A549 (cell line): ENCODE results near the gene VWA8.

ENCODE experiments used
- CHD2 ChIP-seq: fragments of 150-350 bp; IDR thresholded peaks from 2 replicates; pipeline ENCODE4 v1.6.1; 2014; ENCODE audit warnings: low read length; ENCODE audit not compliant: partially characterized antibody
- EP300 ChIP-seq, 2 experiments: fragments of >200 bp; sonication (Bioruptor Twin); formaldehyde crosslinking; IDR thresholded peaks; 2 replicates in 1 of 2; 3 replicates in 1 of 2; pipeline ENCODE4 v1.6.1; 2016 to 2017
- ZNF302 ChIP-seq: fragments of 250-450 bp; sonication (Bioruptor Pico); IDR thresholded peaks from 2 replicates; pipeline ENCODE4 v1.9.0; 2021; ENCODE audit warnings: inconsistent platforms, mild to moderate bottlenecking, moderate library complexity
- TF ChIP-seq, protein P1 (sequence below): fragments of >200 bp; sonication (Bioruptor Twin); formaldehyde crosslinking; IDR thresholded peaks from 3 replicates; pipeline ENCODE4 v1.5.1; 2016
- TF ChIP-seq, protein P2 (sequence below): fragments of 200-600 bp; sonication (generic); IDR thresholded peaks from 2 replicates; pipeline ENCODE4 v1.6.1; 2016; ENCODE audit warnings: antibody characterized with exemption, mild to moderate bottlenecking, moderate library complexity

DNA sequence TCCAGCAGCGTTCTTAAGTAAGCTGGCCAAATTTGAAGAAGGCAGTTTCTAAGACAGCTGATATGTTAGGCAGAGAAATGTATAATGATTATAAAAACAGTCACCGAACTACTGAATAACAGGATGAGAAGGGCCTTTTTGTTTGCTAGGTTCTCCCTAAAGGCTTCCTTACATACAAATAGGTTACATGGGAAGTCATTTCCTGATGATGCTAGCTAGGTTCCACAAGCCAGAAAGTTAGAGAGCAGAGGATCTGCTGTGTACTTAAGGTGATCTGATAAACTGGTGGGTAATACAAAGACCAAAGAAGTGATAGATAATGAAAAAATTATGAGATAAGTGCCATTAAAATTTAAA is 139.7 kb downstream of the VWA8 start:
- TF ChIP-seq, protein P1, sequence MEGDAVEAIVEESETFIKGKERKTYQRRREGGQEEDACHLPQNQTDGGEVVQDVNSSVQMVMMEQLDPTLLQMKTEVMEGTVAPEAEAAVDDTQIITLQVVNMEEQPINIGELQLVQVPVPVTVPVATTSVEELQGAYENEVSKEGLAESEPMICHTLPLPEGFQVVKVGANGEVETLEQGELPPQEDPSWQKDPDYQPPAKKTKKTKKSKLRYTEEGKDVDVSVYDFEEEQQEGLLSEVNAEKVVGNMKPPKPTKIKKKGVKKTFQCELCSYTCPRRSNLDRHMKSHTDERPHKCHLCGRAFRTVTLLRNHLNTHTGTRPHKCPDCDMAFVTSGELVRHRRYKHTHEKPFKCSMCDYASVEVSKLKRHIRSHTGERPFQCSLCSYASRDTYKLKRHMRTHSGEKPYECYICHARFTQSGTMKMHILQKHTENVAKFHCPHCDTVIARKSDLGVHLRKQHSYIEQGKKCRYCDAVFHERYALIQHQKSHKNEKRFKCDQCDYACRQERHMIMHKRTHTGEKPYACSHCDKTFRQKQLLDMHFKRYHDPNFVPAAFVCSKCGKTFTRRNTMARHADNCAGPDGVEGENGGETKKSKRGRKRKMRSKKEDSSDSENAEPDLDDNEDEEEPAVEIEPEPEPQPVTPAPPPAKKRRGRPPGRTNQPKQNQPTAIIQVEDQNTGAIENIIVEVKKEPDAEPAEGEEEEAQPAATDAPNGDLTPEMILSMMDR = no peak
- TF ChIP-seq CHD2 = no peak
- no peak for TF ChIP-seq EP300 (IDR thresholded peaks at IDR 0.05)
- TF ChIP-seq, protein P2, sequence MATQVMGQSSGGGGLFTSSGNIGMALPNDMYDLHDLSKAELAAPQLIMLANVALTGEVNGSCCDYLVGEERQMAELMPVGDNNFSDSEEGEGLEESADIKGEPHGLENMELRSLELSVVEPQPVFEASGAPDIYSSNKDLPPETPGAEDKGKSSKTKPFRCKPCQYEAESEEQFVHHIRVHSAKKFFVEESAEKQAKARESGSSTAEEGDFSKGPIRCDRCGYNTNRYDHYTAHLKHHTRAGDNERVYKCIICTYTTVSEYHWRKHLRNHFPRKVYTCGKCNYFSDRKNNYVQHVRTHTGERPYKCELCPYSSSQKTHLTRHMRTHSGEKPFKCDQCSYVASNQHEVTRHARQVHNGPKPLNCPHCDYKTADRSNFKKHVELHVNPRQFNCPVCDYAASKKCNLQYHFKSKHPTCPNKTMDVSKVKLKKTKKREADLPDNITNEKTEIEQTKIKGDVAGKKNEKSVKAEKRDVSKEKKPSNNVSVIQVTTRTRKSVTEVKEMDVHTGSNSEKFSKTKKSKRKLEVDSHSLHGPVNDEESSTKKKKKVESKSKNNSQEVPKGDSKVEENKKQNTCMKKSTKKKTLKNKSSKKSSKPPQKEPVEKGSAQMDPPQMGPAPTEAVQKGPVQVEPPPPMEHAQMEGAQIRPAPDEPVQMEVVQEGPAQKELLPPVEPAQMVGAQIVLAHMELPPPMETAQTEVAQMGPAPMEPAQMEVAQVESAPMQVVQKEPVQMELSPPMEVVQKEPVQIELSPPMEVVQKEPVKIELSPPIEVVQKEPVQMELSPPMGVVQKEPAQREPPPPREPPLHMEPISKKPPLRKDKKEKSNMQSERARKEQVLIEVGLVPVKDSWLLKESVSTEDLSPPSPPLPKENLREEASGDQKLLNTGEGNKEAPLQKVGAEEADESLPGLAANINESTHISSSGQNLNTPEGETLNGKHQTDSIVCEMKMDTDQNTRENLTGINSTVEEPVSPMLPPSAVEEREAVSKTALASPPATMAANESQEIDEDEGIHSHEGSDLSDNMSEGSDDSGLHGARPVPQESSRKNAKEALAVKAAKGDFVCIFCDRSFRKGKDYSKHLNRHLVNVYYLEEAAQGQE = no peak
- no peak for TF ChIP-seq ZNF302 (CRISPR knock-in tag)
